CD14-positive monocyte (primary cell): ENCODE measurements around the gene GPC6. TPM values are rescaled to one million over a fixed set of nuclear protein-coding genes. Genes with fewer than 3 reads are reported as not detected.

Experiments
- DNase-seq, 3 donors: peaks; one replicate each; pipeline ENCODE4 v3.0.0-alpha.2; 2011 to 2022
- H2AFZ ChIP-seq: 2 replicates; pipeline ENCODE4 v1.6.0; 2012; ENCODE audit warnings: mild to moderate bottlenecking, low read depth, low read length, inconsistent platforms; ENCODE audit not compliant: insufficient read depth, poor library complexity, severe bottlenecking
- H3K27ac ChIP-seq, 2 donors: 1 replicate in 1 of 2; 2 replicates in 1 of 2; pipeline ENCODE4 v1.5.1; 2012 to 2013; ENCODE audit warnings: low read length in 2 of 2, control low read depth in 1 of 2, inconsistent platforms in 1 of 2, low read depth in 1 of 2, mild to moderate bottlenecking in 1 of 2
- H3K27me3 ChIP-seq, 2 donors: one replicate each; pipeline versions ENCODE4 v1.6.0 to v1.6.1; 2011 to 2013; ENCODE audit warnings: low read length in 2 of 2; ENCODE audit not compliant: control insufficient read depth in 2 of 2, insufficient read depth in 2 of 2
- H3K36me3 ChIP-seq, 2 donors: replicated peaks in 1 of 2; 1 replicate in 1 of 2; 2 replicates in 1 of 2; pipeline versions ENCODE4 v1.5.1 to v1.6.1; 2012 to 2013; ENCODE audit warnings: low read length in 2 of 2, control low read depth in 1 of 2, inconsistent platforms in 1 of 2, mild to moderate bottlenecking in 1 of 2; ENCODE audit not compliant: insufficient read depth in 2 of 2, control insufficient read depth in 1 of 2
- H3K4me1 ChIP-seq, 2 donors: 1 replicate in 1 of 2; 2 replicates in 1 of 2; pipeline versions ENCODE4 v1.5.1 to v1.6.1; 2012 to 2013; ENCODE audit warnings: low read length in 2 of 2, control low read depth in 1 of 2, inconsistent platforms in 1 of 2, mild to moderate bottlenecking in 1 of 2, moderate library complexity in 1 of 2; ENCODE audit not compliant: insufficient read depth in 2 of 2, control insufficient read depth in 1 of 2
- H3K4me2 ChIP-seq: replicated peaks from 2 replicates; pipeline ENCODE3; 2012; ENCODE audit warnings: low read length, moderate library complexity, mild to moderate bottlenecking; ENCODE audit not compliant: poor library complexity, severe bottlenecking; ENCODE audit errors: extremely low read depth
- H3K4me3 ChIP-seq, 3 experiments: fragments of 200-600 bp in 1 of 3; sonication (generic) in 1 of 3; replicated peaks in 1 of 3; 1 replicate in 2 of 3; 2 replicates in 1 of 3; pipeline ENCODE4 v1.5.1; 2011 to 2013; ENCODE audit warnings: low read length in 3 of 3, mild to moderate bottlenecking in 3 of 3, control low read depth in 2 of 3, low read depth in 2 of 3, inconsistent platforms in 1 of 3, moderate library complexity in 1 of 3
- H3K79me2 ChIP-seq: 2 replicates; pipeline ENCODE4 v1.6.0; 2012; ENCODE audit warnings: mild to moderate bottlenecking, control low read depth, inconsistent platforms, low read length, moderate library complexity; ENCODE audit not compliant: insufficient read depth
- H3K9ac ChIP-seq: 2 replicates; pipeline ENCODE4 v1.6.0; 2017; ENCODE audit warnings: low read length, mild to moderate bottlenecking; ENCODE audit not compliant: insufficient read depth, poor library complexity, severe bottlenecking
- H3K9me3 ChIP-seq, 2 donors: replicated peaks in 1 of 2; 1 replicate in 1 of 2; 2 replicates in 1 of 2; pipeline versions ENCODE4 v1.5.1 to v1.6.1; 2012 to 2013; ENCODE audit warnings: low read length in 2 of 2, control low read depth in 1 of 2; ENCODE audit not compliant: control insufficient read depth in 1 of 2, insufficient read depth in 1 of 2
- H4K20me1 ChIP-seq: 2 replicates; pipeline ENCODE4 v1.6.0; 2012; ENCODE audit warnings: mild to moderate bottlenecking, low read length, control low read depth, moderate library complexity; ENCODE audit not compliant: insufficient read depth
- H3K27ac Mint-ChIP-seq, 7 donors: one replicate each; pipeline ENCODE4 v1.8.0; 2020; ENCODE audit warnings: mild to moderate bottlenecking in 7 of 7, mixed read lengths in 7 of 7, moderate library complexity in 6 of 7, inconsistent platforms in 2 of 7
- H3K27me3 Mint-ChIP-seq, 3 donors: one replicate each; pipeline ENCODE4 v1.8.0; 2021 to 2022; ENCODE audit warnings: low read depth in 3 of 3, mild to moderate bottlenecking in 3 of 3, mixed read lengths in 3 of 3, moderate library complexity in 3 of 3, inconsistent platforms in 1 of 3
- H3K36me3 Mint-ChIP-seq, 2 donors: one replicate each; pipeline ENCODE4 v1.8.0; 2020; ENCODE audit warnings: mixed read lengths in 2 of 2, inconsistent platforms in 1 of 2, mild to moderate bottlenecking in 1 of 2
- H3K4me1 Mint-ChIP-seq: one replicate; pipeline ENCODE4 v1.8.0; 2020; ENCODE audit warnings: mild to moderate bottlenecking, mixed read lengths
- H3K4me3 Mint-ChIP-seq, 2 donors: one replicate each; pipeline ENCODE4 v1.8.0; 2020; ENCODE audit warnings: mild to moderate bottlenecking in 2 of 2, mixed read lengths in 2 of 2, moderate library complexity in 1 of 2
- H3K9me3 Mint-ChIP-seq, 7 donors: one replicate each; pipeline ENCODE4 v1.8.0; 2020 to 2022; ENCODE audit warnings: mixed read lengths in 7 of 7, mild to moderate bottlenecking in 6 of 7, moderate library complexity in 6 of 7, inconsistent platforms in 2 of 7
- CTCF ChIP-seq: fragments of 200-600 bp; IDR thresholded peaks from one replicate; pipeline ENCODE4 v1.8.0; 2022; ENCODE audit warnings: antibody characterized with exemption, mild to moderate bottlenecking
- WGBS: methylation state at CpG from one replicate; pipeline ENCODE4 v1.1.5; 2013; ENCODE audit warnings: missing lambda C conversion rate; ENCODE audit not compliant: insufficient coverage; 5-methylcytosine and 5-hydroxymethylcytosine counted together
- intact Hi-C, 2 donors: fragments of 100-400 bp; cut with micrococcal nuclease; formaldehyde crosslinking; loops; one replicate each; pipeline versions ENCODE4 v1.15.0 to v1.15.1; 2023
- polyA plus RNA-seq, 3 donors: library from polyadenylated mRNA; depleted of rRNA in 1 of 3; unstranded in 2 of 3; stranded (reverse) in 1 of 3; fragments of 300-500 nt in 2 of 3; fragments of >200 nt in 1 of 3; fragmentation: Illumina TruSeq in 2 of 3; gene quantifications; 1 replicate in 2 of 3; 2 replicates in 1 of 3; pipeline ENCODE4 v1.2.3, GENCODE V29; 2012 to 2021

Gene GPC6
- polyA plus RNA-seq, 3 donors = not detected

DNA sequence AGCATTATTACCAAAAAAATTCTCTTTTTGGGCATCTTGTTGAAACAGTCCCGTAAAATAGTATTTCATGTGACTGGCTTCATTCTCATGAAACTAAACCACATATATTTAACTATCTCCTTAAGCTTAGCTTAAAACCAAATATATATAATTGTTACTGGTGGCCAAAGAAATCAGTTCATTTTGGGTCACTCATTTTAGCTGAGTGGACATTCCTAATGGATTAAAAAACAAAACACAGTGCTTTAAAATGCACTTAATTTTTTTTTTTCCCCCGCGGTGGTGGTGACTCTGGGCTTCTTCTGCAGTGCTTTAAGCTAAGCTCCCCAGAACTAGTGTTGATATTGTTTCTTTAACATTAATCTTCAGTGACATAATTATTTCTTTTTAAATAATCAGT is 540.1 kb downstream of the GPC6 start:
- Histone ChIP-seq H3K27me3 (no peaks in the 10 kb centered on the region), H3K9ac (no peak overlapping the region), H4K20me1 (no peaks in the 10 kb centered on the region), H3K27ac (no peak overlapping the region), H3K4me3 (no peak overlapping the region), H3K4me2 (no peak overlapping the region), H2AFZ (no peak overlapping the region), H3K9me3 (peaks cover 0 to 4% of the 10 kb centered on the region in 2 donors), H3K36me3 (no peaks in the 10 kb centered on the region), H3K4me1 (no peaks in the 10 kb centered on the region), H3K79me2 (no peaks in the 10 kb centered on the region)
- intact Hi-C loops = no loop called here
- Mint-ChIP-seq H3K9me3 (peaks cover 0 to 9% (median 0%) of the 10 kb centered on the region in 7 donors), H3K4me1 (no peaks in the 10 kb centered on the region), H3K4me3 (no peak overlapping the region), H3K27me3 (no peaks in the 10 kb centered on the region), H3K36me3 (no peaks in the 10 kb centered on the region), H3K27ac (no peak overlapping the region)
- DNase-seq = no peak
- no peak for TF ChIP-seq CTCF
- no CpG with 5 or more reads among the region's 3 CpGs for WGBS

- H3K27ac ChIP-seq = no peak overlapping the region
- Mint-ChIP-seq H3K27me3 (peaks cover 0 to 2% (median 0%) of the 10 kb centered on the region in 3 donors), H3K36me3 (no peaks in the 10 kb centered on the region), H3K4me3 (no peak overlapping the region), H3K27ac (no peak overlapping the region), H3K9me3 (peaks cover 0 to 6% (median 0%) of the 10 kb centered on the region in 7 donors), H3K4me1 (no peaks in the 10 kb centered on the region)
- no peaks in the 10 kb centered on the region for H3K36me3 ChIP-seq
- H3K9ac ChIP-seq = no peak overlapping the region
- no peaks in the 10 kb centered on the region for H4K20me1 ChIP-seq
- peaks cover 0 to 4% of the 10 kb centered on the region in 2 donors for H3K9me3 ChIP-seq
- H2AFZ ChIP-seq = no peak overlapping the region
- DNase-seq = no peak
- no peaks in the 10 kb centered on the region for H3K27me3 ChIP-seq
- no peak overlapping the region for H3K4me3 ChIP-seq
- H3K79me2 ChIP-seq = no peaks in the 10 kb centered on the region
- no peak overlapping the region for H3K4me2 ChIP-seq
- no peaks in the 10 kb centered on the region for H3K4me1 ChIP-seq
- intact Hi-C loops = no loop called here
- TF ChIP-seq CTCF = no peak
- no CpG with 5 or more reads among the region's 10 CpGs for WGBS
Observed at GRCh38 chr13:93767180-93767916, 540.7 kb downstream of the GPC6 start.
